Natural killer cell (primary cell): Measurements from ENCODE around the gene SCAF8. TPM values are rescaled to one million over a fixed set of nuclear protein-coding genes. Genes with fewer than 3 reads are reported as not detected.
"Not testable (repeated sequence)": the region's sequence is repeated elsewhere in the genome, so short reads cannot be mapped to it uniquely, and the experiment has no call there.

Experiments
- ATAC-seq, 3 donors: fragments of 150-1000 bp in 2 of 3; fragments of 200-7000 bp in 1 of 3; cut with Tn5 transposase; 1 replicate in 1 of 3; 2 replicates in 2 of 3; pipeline ENCODE4 v1.10.0; 2021; ENCODE audit warnings: mild to moderate bottlenecking in 2 of 3, moderate library complexity in 2 of 3
- DNase-seq, 2 donors: peaks; one replicate each; pipeline versions ENCODE4 v3.0.0 to v3.0.0-alpha.2; 2013 to 2021; ENCODE audit warnings: mixed read lengths in 1 of 2
- H3K27ac ChIP-seq: one replicate; pipeline ENCODE4 v1.5.1; 2013; ENCODE audit warnings: mild to moderate bottlenecking, low read length
- H3K27me3 ChIP-seq: one replicate; pipeline ENCODE4 v1.6.1; 2013; ENCODE audit warnings: low read length; ENCODE audit not compliant: control insufficient read depth, insufficient read depth
- H3K36me3 ChIP-seq: one replicate; pipeline ENCODE4 v1.6.1; 2013; ENCODE audit warnings: low read length; ENCODE audit not compliant: control insufficient read depth, insufficient read depth
- H3K4me1 ChIP-seq: one replicate; pipeline ENCODE4 v1.6.1; 2013; ENCODE audit warnings: low read length; ENCODE audit not compliant: control insufficient read depth, insufficient read depth
- H3K4me3 ChIP-seq: one replicate; pipeline ENCODE4 v1.5.1; 2013; ENCODE audit warnings: low read length
- H3K9me3 ChIP-seq: one replicate; pipeline ENCODE4 v1.6.1; 2013; ENCODE audit warnings: low read length; ENCODE audit not compliant: control insufficient read depth, insufficient read depth
- H3K27ac Mint-ChIP-seq, 2 donors: one replicate each; pipeline ENCODE4 v1.8.0; 2022; ENCODE audit warnings: mild to moderate bottlenecking in 2 of 2, mixed read lengths in 2 of 2, moderate library complexity in 1 of 2
- H3K27me3 Mint-ChIP-seq, 2 donors: one replicate each; pipeline ENCODE4 v1.8.0; 2022; ENCODE audit warnings: low read depth in 2 of 2, mixed read lengths in 2 of 2
- H3K36me3 Mint-ChIP-seq: one replicate; pipeline ENCODE4 v1.8.0; 2022; ENCODE audit warnings: mixed read lengths
- H3K4me1 Mint-ChIP-seq, 2 donors: one replicate each; pipeline ENCODE4 v1.8.0; 2022; ENCODE audit warnings: mixed read lengths in 2 of 2
- H3K4me3 Mint-ChIP-seq: one replicate; pipeline ENCODE4 v1.8.0; 2022; ENCODE audit warnings: mild to moderate bottlenecking, moderate library complexity, mixed read lengths
- H3K9me3 Mint-ChIP-seq, 2 donors: one replicate each; pipeline ENCODE4 v1.8.0; 2022; ENCODE audit warnings: mixed read lengths in 2 of 2
- WGBS: methylation state at CpG from one replicate; pipeline ENCODE4 v1.1.7; 2013; ENCODE audit warnings: missing lambda C conversion rate; ENCODE audit not compliant: insufficient coverage; 5-methylcytosine and 5-hydroxymethylcytosine counted together
- intact Hi-C: fragments of 100-400 bp; cut with micrococcal nuclease; formaldehyde crosslinking; loops from one replicate; pipeline ENCODE4 v1.14.2; 2022
- total RNA-seq, 4 donors: library from RNA; stranded (reverse); fragments of 120-200 nt in 1 of 4; gene quantifications; one replicate each; pipeline versions ENCODE4 v1.2.3 to v1.2.4, GENCODE V29; 2013 to 2022
- TF ChIP-seq, protein P1 (sequence below): fragments of 200-600 bp; IDR thresholded peaks from one replicate; pipeline ENCODE4 v1.8.0; 2022; ENCODE audit warnings: antibody characterized with exemption

The SCAF8 gene
- total RNA-seq, 3 donors from 2014 or later (not counting 1 experiment from before 2014, with no cell fraction given) = 60.0 to 74.3 (median 68.2) TPM

- H3K36me3 ChIP-seq = no peaks in the 10 kb centered on the region
- no peaks in the 10 kb centered on the region for H3K27me3 Mint-ChIP-seq
- H3K27ac Mint-ChIP-seq = peak overlapping the region; percentile 57 to 60
- ATAC-seq (no peak), DNase-seq (no peak)
- H3K4me3 ChIP-seq = no peak overlapping the region
- H3K4me3 Mint-ChIP-seq = no peak overlapping the region
- TF ChIP-seq, protein P1, sequence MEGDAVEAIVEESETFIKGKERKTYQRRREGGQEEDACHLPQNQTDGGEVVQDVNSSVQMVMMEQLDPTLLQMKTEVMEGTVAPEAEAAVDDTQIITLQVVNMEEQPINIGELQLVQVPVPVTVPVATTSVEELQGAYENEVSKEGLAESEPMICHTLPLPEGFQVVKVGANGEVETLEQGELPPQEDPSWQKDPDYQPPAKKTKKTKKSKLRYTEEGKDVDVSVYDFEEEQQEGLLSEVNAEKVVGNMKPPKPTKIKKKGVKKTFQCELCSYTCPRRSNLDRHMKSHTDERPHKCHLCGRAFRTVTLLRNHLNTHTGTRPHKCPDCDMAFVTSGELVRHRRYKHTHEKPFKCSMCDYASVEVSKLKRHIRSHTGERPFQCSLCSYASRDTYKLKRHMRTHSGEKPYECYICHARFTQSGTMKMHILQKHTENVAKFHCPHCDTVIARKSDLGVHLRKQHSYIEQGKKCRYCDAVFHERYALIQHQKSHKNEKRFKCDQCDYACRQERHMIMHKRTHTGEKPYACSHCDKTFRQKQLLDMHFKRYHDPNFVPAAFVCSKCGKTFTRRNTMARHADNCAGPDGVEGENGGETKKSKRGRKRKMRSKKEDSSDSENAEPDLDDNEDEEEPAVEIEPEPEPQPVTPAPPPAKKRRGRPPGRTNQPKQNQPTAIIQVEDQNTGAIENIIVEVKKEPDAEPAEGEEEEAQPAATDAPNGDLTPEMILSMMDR = no peak
- H3K4me1 ChIP-seq = peaks cover 14% of the 10 kb centered on the region
- WGBS = no CpG with 5 or more reads among the region's 3 CpGs
- H3K4me1 Mint-ChIP-seq = peaks cover 84 to 91% of the 10 kb centered on the region in 2 donors
- H3K9me3 Mint-ChIP-seq = no peaks in the 10 kb centered on the region
- H3K27ac ChIP-seq = no peak overlapping the region
- H3K36me3 Mint-ChIP-seq = no peaks in the 10 kb centered on the region
- no peaks in the 10 kb centered on the region for H3K27me3 ChIP-seq
- H3K9me3 ChIP-seq = no peaks in the 10 kb centered on the region
- intact Hi-C loops = no loop called here
Observed at GRCh38 chr6:154768280-154768679, 35.1 kb downstream of the SCAF8 start.

- Histone ChIP-seq H3K4me1 (peaks cover 10% of the 10 kb centered on the region), H3K9me3 (no peaks in the 10 kb centered on the region), H3K4me3 (no peak overlapping the region), H3K27me3 (no peaks in the 10 kb centered on the region), H3K36me3 (peaks cover 9% of the 10 kb centered on the region), H3K27ac (no peak overlapping the region)
- no peaks in the 10 kb centered on the region for H3K36me3 Mint-ChIP-seq
- H3K4me1 Mint-ChIP-seq = peaks cover 43 to 51% of the 10 kb centered on the region in 2 donors
- TF ChIP-seq, protein P1 = no peak
- 78% methylated on average over 2 of the region's 4 CpGs for WGBS
- DNase-seq (peak in 1 of 2 donors; percentile 23), ATAC-seq (no peak)
- intact Hi-C loops = no loop called here
- H3K27ac Mint-ChIP-seq = peak overlapping the region in 1 of 2 donors; percentile 27
- H3K9me3 Mint-ChIP-seq = no peaks in the 10 kb centered on the region
- H3K4me3 Mint-ChIP-seq = no peak overlapping the region
- no peaks in the 10 kb centered on the region for H3K27me3 Mint-ChIP-seq
Observed at GRCh38 chr6:154773610-154774089, 40.4 kb downstream of the SCAF8 start.

GRCh38 chr6:154779157-154779556 lies 45.9 kb downstream of the SCAF8 start:
- H3K4me1 ChIP-seq, DNase-seq, H3K36me3 Mint-ChIP-seq, H3K9me3 Mint-ChIP-seq, H3K27ac Mint-ChIP-seq, H3K27me3 Mint-ChIP-seq, ATAC-seq, H3K27me3 ChIP-seq, H3K9me3 ChIP-seq, intact Hi-C loops, H3K4me3 Mint-ChIP-seq, H3K4me3 ChIP-seq, H3K27ac ChIP-seq: not testable (repeated sequence)
- peaks cover 24% of the 10 kb centered on the region for H3K36me3 ChIP-seq
- peaks cover 28 to 51% of the 10 kb centered on the region in 2 donors for H3K4me1 Mint-ChIP-seq
- 100% methylated on average over 5 of the region's 5 CpGs for WGBS

DNA sequence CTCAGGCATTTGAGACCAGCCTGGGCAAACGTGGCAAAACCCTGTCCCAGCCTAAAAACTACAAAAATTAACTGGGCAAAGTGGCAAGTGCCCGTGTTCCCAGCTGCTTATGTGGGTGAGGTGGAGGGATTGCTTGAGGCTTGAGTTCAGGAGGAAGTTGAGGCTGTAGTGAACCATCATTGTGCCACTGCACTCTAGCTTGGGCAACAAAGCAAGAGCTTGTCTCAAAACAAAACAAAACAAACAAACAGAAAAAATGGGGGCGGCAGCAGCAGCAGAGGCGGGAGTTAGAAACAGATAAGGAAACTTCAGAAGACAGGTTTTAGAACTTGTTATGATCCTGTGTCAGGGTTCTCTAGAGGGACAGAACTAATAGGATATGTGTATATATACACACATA lies 49.0 kb downstream of the SCAF8 start:
- TF ChIP-seq, protein P1 = no peak
- Histone ChIP-seq H3K27ac (no peak overlapping the region), H3K4me1 (peaks cover 4% of the 10 kb centered on the region), H3K27me3 (no peaks in the 10 kb centered on the region), H3K36me3 (peaks cover 22% of the 10 kb centered on the region), H3K4me3 (no peak overlapping the region), H3K9me3 (no peaks in the 10 kb centered on the region)
- no peaks in the 10 kb centered on the region for H3K9me3 Mint-ChIP-seq
- peaks cover 50 to 60% of the 10 kb centered on the region in 2 donors for H3K4me1 Mint-ChIP-seq
- H3K27ac Mint-ChIP-seq = peak overlapping the region; percentile 1
- H3K36me3 Mint-ChIP-seq = peaks cover 8% of the 10 kb centered on the region
- WGBS = 83% methylated on average over 2 of the region's 4 CpGs
- ATAC-seq (peak in 1 of 3 donors; percentile 36), DNase-seq (no peak)
- H3K4me3 Mint-ChIP-seq = no peak overlapping the region
- intact Hi-C loops = no loop called here
- no peaks in the 10 kb centered on the region for H3K27me3 Mint-ChIP-seq
